Naive B cell (primary cell): ENCODE results near the gene SLC3A2. TPM values are rescaled to one million over a fixed set of nuclear protein-coding genes. Genes with fewer than 3 reads are reported as not detected.

Source experiments
- polyA plus RNA-seq, 6 donors: library from polyadenylated mRNA; unstranded; fragments of 300-500 nt; fragmentation: Illumina TruSeq; gene quantifications; one replicate each; pipeline ENCODE4 v1.2.3, GENCODE V29; 2021; ENCODE audit warnings: low read depth in 6 of 6

The SLC3A2 gene
- polyA plus RNA-seq, 6 donors from 2014 or later, result 63.1 to 135 (median 81.1) TPM

Other genes with a start within 250 kb of the SLC3A2 start
- gene GANAB, start 234.3 kb upstream of the SLC3A2 start, polyA plus RNA-seq, result 100 to 1,000 TPM; 140 to 158 (median 149) TPM
- gene INTS5, start 227.6 kb upstream of the SLC3A2 start, polyA plus RNA-seq, result 10 to 100 TPM; 18.3 to 40.1 (median 28.7) TPM
- gene C11orf98, start 215.7 kb upstream of the SLC3A2 start, polyA plus RNA-seq, result 10 to 100 TPM; 37.9 to 89.1 (median 77.2) TPM
- gene CSKMT, start 215.6 kb upstream of the SLC3A2 start, polyA plus RNA-seq, result 1 to 10 TPM; 2.1 to 8.4 (median 4.8) TPM
- 10 to 100 TPM in 5 of 6 donors, 1 to 10 TPM in 1; 7.7 to 11.4 (median 10.4) TPM for gene UQCC3, start 209.2 kb upstream of the SLC3A2 start, polyA plus RNA-seq
- gene LBHD1, start 208.6 kb upstream of the SLC3A2 start, polyA plus RNA-seq, result 10 to 100 TPM in 1 of 6 donors, 1 to 10 TPM in 5; 3.5 to 12.4 (median 5.1) TPM
- 100 to 1,000 TPM; 150 to 226 (median 216) TPM for gene UBXN1, start 201.8 kb upstream of the SLC3A2 start, polyA plus RNA-seq
- not detected for gene LRRN4CL, start 191.4 kb upstream of the SLC3A2 start, polyA plus RNA-seq
- 10 to 100 TPM; 49.6 to 98.5 (median 57.6) TPM for gene BSCL2, start 173.5 kb upstream of the SLC3A2 start, polyA plus RNA-seq
- gene GNG3, start 173.2 kb upstream of the SLC3A2 start, polyA plus RNA-seq, result 10 to 100 TPM in 4 of 6 donors, 1 to 10 TPM in 2; 5.3 to 21.2 (median 16.9) TPM
- gene HNRNPUL2, start 153.4 kb upstream of the SLC3A2 start, polyA plus RNA-seq, result 1 to 10 TPM in 4 of 6 donors, under 1 TPM in 2; 0.61 to 2.9 (median 1.1) TPM
- gene TTC9C, start 152.4 kb upstream of the SLC3A2 start, polyA plus RNA-seq, result 10 to 100 TPM; 12.1 to 45.9 (median 21.6) TPM
- gene ZBTB3, start 126.7 kb upstream of the SLC3A2 start, polyA plus RNA-seq, result 10 to 100 TPM in 1 of 6 donors, 1 to 10 TPM in 5; 3.7 to 12.9 (median 6.4) TPM
- gene POLR2G, start 119.3 kb upstream of the SLC3A2 start, polyA plus RNA-seq, result 100 to 1,000 TPM; 249 to 395 (median 290) TPM
- gene TAF6L, start 109.5 kb upstream of the SLC3A2 start, polyA plus RNA-seq, result 10 to 100 TPM in 2 of 6 donors, 1 to 10 TPM in 4; 8.3 to 14.3 (median 9.5) TPM
- gene TMEM179B, start 93.5 kb upstream of the SLC3A2 start, polyA plus RNA-seq, result 100 to 1,000 TPM; 145 to 275 (median 160) TPM
- gene TMEM223, start 88.9 kb upstream of the SLC3A2 start, polyA plus RNA-seq, result 10 to 100 TPM; 28.9 to 52.5 (median 45.3) TPM
- 100 to 1,000 TPM in 2 of 6 donors, 10 to 100 TPM in 4; 60.9 to 121 (median 90.6) TPM for gene NXF1, start 75.5 kb upstream of the SLC3A2 start, polyA plus RNA-seq
- gene STX5, start 48.8 kb upstream of the SLC3A2 start, polyA plus RNA-seq, result 10 to 100 TPM; 46.4 to 64.2 (median 51.5) TPM
- 1 to 10 TPM in 5 of 6 donors, not detected in 1; 2.3 to 7.0 (median 3.7) TPM for gene TEX54, start 48.1 kb upstream of the SLC3A2 start, polyA plus RNA-seq
- gene WDR74, start 41.3 kb upstream of the SLC3A2 start, polyA plus RNA-seq, result 10 to 100 TPM; 42.0 to 77.0 (median 54.6) TPM
- gene CHRM1, start 40.5 kb downstream of the SLC3A2 start, polyA plus RNA-seq, result not detected
- not detected for gene SLC22A6, start 104.1 kb downstream of the SLC3A2 start, polyA plus RNA-seq
- gene SLC22A8, start 134.9 kb downstream of the SLC3A2 start, polyA plus RNA-seq, result not detected